ENCODE measurements around the gene PIK3C2G.

GRCh38 chr12:18564306-18564705 lies 303.0 kb downstream of the PIK3C2G start:
- TF ChIP-seq CTCF (IDR thresholded peaks at IDR 0.05), result no peak
- no peak for TF ChIP-seq POLR2A (IDR thresholded peaks at IDR 0.05)

All from vagina (tissue), 2 donors.